Esophagus muscularis mucosa (tissue), 3 donors: ENCODE measurements around the gene ADGRV1.

Experiments used
- EP300 ChIP-seq: sonication (generic); formaldehyde crosslinking; IDR thresholded peaks from one replicate; pipeline ENCODE4 v1.6.1; 2017; ENCODE audit warnings: antibody characterized with exemption
- TF ChIP-seq, protein P1 (sequence below), 3 experiments: fragments of 200-600 bp in 2 of 3; fragments of 450-650 bp in 1 of 3; sonication (generic) in 2 of 3; IDR thresholded peaks; one replicate each; pipeline ENCODE4 v1.5.1; 2017 to 2019; ENCODE audit warnings: antibody characterized with exemption in 3 of 3, mild to moderate bottlenecking in 2 of 3, moderate library complexity in 1 of 3

DNA sequence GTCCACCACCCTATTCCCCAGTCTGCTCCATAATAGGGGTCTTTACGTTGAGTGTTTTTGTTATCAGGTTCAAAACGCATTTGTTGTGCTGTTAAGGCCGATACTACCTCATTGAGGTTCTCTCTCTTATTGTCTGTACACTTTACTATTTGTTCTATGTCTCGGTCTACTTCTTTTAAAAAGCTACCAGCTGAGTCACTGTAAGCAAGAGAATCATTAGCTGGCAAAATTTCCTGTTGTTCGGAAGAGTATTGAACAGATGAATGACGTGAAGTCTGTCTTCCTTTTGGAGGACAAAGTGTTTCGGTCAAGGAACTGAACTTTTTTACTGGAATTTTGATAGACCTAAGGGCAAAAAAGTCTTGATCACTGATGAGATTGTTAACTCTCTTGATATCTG, 39.5 kb upstream of the ADGRV1 start:
- TF ChIP-seq, protein P1, sequence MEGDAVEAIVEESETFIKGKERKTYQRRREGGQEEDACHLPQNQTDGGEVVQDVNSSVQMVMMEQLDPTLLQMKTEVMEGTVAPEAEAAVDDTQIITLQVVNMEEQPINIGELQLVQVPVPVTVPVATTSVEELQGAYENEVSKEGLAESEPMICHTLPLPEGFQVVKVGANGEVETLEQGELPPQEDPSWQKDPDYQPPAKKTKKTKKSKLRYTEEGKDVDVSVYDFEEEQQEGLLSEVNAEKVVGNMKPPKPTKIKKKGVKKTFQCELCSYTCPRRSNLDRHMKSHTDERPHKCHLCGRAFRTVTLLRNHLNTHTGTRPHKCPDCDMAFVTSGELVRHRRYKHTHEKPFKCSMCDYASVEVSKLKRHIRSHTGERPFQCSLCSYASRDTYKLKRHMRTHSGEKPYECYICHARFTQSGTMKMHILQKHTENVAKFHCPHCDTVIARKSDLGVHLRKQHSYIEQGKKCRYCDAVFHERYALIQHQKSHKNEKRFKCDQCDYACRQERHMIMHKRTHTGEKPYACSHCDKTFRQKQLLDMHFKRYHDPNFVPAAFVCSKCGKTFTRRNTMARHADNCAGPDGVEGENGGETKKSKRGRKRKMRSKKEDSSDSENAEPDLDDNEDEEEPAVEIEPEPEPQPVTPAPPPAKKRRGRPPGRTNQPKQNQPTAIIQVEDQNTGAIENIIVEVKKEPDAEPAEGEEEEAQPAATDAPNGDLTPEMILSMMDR (IDR thresholded peaks at IDR 0.05): no peak
- no peak for TF ChIP-seq EP300
